Cardiac fibroblast (primary cell): Measurements from ENCODE around the gene ADCY10.

Experiments used
- DNase-seq, 2 donors: peaks; one replicate each; pipeline versions ENCODE4 v3.0.0 to v3.0.0-alpha.2; 2010; ENCODE audit warnings: low read depth in 2 of 2
- H3K4me3 ChIP-seq, 2 donors: replicated peaks in 1 of 2; 1 replicate in 1 of 2; 2 replicates in 1 of 2; pipeline ENCODE4 v1.5.1; 2011; ENCODE audit warnings: low read depth in 2 of 2, low read length in 2 of 2, mild to moderate bottlenecking in 2 of 2, moderate library complexity in 1 of 2
- CTCF ChIP-seq: IDR thresholded peaks from one replicate; pipeline ENCODE4 v1.5.1; 2011; ENCODE audit warnings: low read depth, mild to moderate bottlenecking, low read length, inconsistent platforms

ADCY10 gene

GRCh38 chr1:167776616-167777268 is 137.2 kb downstream of the ADCY10 start:
- DNase-seq, result no peak
- no peak for TF ChIP-seq CTCF
- H3K4me3 ChIP-seq, result no peak overlapping the region

GRCh38 chr1:167776151-167776550 is 137.8 kb downstream of the ADCY10 start:
- no peak overlapping the region for H3K4me3 ChIP-seq
- TF ChIP-seq CTCF, result no peak
- peak in 1 of 2 donors; percentile 29 for DNase-seq

GRCh38 chr1:167775178-167775577 is 138.8 kb downstream of the ADCY10 start:
- TF ChIP-seq CTCF, result no peak
- peak in 1 of 2 donors; percentile 74 for DNase-seq
- no peak overlapping the region for H3K4me3 ChIP-seq

- no peak for TF ChIP-seq CTCF
- no peak overlapping the region for H3K4me3 ChIP-seq
- DNase-seq, result peak in 1 of 2 donors; percentile 71
Measured at GRCh38 chr1:167774710-167775109, 139.2 kb downstream of the ADCY10 start.

- no peak for DNase-seq
- TF ChIP-seq CTCF, result no peak
- H3K4me3 ChIP-seq, result no peak overlapping the region
Measured at GRCh38 chr1:167773516-167773915, 140.4 kb downstream of the ADCY10 start.

- H3K4me3 ChIP-seq, result no peak overlapping the region
- DNase-seq, result no peak
- TF ChIP-seq CTCF, result no peak
Measured at GRCh38 chr1:167772436-167772835, 141.5 kb downstream of the ADCY10 start.

GRCh38 chr1:167770127-167770526 is 143.8 kb downstream of the ADCY10 start:
- no peak overlapping the region for H3K4me3 ChIP-seq
- no peak for TF ChIP-seq CTCF
- DNase-seq, result no peak
